ENCODE data around the gene EMILIN3.

The EMILIN3 gene

GRCh38 chr20:41408156-41408794, 41.7 kb upstream of the EMILIN3 start:
- ChIA-PET CTCF (interaction anchor here (0.6 to 1.9 kb wide), 5 partner anchors 9 to 361 kb away, joined by 3 to 5 read pairs (median 3); no protein-coding TSS in a partner anchor), POLR2A (no interaction called here)
- TF ChIP-seq, protein P1, sequence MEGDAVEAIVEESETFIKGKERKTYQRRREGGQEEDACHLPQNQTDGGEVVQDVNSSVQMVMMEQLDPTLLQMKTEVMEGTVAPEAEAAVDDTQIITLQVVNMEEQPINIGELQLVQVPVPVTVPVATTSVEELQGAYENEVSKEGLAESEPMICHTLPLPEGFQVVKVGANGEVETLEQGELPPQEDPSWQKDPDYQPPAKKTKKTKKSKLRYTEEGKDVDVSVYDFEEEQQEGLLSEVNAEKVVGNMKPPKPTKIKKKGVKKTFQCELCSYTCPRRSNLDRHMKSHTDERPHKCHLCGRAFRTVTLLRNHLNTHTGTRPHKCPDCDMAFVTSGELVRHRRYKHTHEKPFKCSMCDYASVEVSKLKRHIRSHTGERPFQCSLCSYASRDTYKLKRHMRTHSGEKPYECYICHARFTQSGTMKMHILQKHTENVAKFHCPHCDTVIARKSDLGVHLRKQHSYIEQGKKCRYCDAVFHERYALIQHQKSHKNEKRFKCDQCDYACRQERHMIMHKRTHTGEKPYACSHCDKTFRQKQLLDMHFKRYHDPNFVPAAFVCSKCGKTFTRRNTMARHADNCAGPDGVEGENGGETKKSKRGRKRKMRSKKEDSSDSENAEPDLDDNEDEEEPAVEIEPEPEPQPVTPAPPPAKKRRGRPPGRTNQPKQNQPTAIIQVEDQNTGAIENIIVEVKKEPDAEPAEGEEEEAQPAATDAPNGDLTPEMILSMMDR (IDR thresholded peaks at IDR 0.05; ENCODE audit: control extremely low read depth, extremely low read depth, low read depth, missing control alignments) = no peak
- no peak for DNase-seq (ENCODE audit: extremely low spot score)

DNA sequence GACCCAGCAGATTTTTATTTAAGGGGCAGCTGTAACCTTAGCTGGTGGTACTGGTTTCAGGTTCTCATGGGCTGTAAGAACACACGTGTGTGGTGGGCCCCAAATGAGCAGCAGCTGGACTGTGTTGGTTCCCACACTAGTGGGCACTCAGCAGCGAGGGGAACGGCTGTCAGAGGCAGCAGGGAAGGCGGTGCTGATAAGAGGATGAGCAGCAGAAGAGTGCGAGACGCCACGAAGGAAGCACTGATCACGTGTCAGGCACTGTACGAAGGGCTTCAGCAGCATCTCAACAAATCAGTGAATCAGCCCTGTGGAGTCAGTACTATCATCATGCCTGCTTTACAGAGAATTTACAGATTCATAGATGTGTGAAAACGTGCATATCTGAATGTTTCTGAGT, 41.0 kb upstream of the EMILIN3 start:
- ChIA-PET CTCF (interaction anchor here (1.1 to 1.9 kb wide), 3 partner anchors 9 to 12 kb away, joined by 3 to 5 read pairs (median 4); no protein-coding TSS in a partner anchor), POLR2A (no interaction called here)
- no peak for DNase-seq (ENCODE audit: extremely low spot score)
- TF ChIP-seq, protein P1 (IDR thresholded peaks at IDR 0.05; ENCODE audit: control extremely low read depth, extremely low read depth, low read depth, missing control alignments) = no peak

- TF ChIP-seq, protein P1 (IDR thresholded peaks at IDR 0.05; ENCODE audit: control extremely low read depth, extremely low read depth, low read depth, missing control alignments) = no peak
- ChIA-PET CTCF (interaction anchor here (1.0 to 1.6 kb wide), 2 partner anchors 9 to 11 kb away, joined by 4 read pairs; no protein-coding TSS in a partner anchor), POLR2A (no interaction called here)
- DNase-seq (ENCODE audit: extremely low spot score) = no peak
These were observed 40.4 kb upstream of the EMILIN3 start for GRCh38 chr20:41406896-41407444.

GRCh38 chr20:41406353-41406752, 39.7 kb upstream of the EMILIN3 start:
- ChIA-PET POLR2A (no interaction called here), CTCF (interaction anchor here (1.0 kb wide), 1 partner anchor 9 kb away, joined by 4 read pairs; no protein-coding TSS in a partner anchor)
- no peak for DNase-seq (ENCODE audit: extremely low spot score)
- TF ChIP-seq, protein P1 (IDR thresholded peaks at IDR 0.05; ENCODE audit: control extremely low read depth, extremely low read depth, low read depth, missing control alignments) = no peak

- ChIA-PET POLR2A (no interaction called here), CTCF (interaction anchor here (1.0 kb wide), 1 partner anchor 21 kb away, joined by 3 read pairs; no protein-coding TSS in a partner anchor)
- TF ChIP-seq, protein P1 (IDR thresholded peaks at IDR 0.05; ENCODE audit: control extremely low read depth, extremely low read depth, low read depth, missing control alignments) = no peak
- no peak for DNase-seq (ENCODE audit: extremely low spot score)
These were observed 38.8 kb upstream of the EMILIN3 start for GRCh38 chr20:41405436-41405835.

GRCh38 chr20:41403604-41404003, 37.0 kb upstream of the EMILIN3 start:
- DNase-seq (ENCODE audit: extremely low spot score) = no peak
- CTCF ChIA-PET = interaction anchor here (1.0 to 1.5 kb wide), 2 partner anchors 15 to 441 kb away, joined by 3 to 5 read pairs; no protein-coding TSS in a partner anchor
- POLR2A ChIA-PET = no interaction called here
- TF ChIP-seq, protein P1 (IDR thresholded peaks at IDR 0.05; ENCODE audit: control extremely low read depth, extremely low read depth, low read depth, missing control alignments) = no peak

Data from GM10248 (cell line).